IPS-18c (cell line): ENCODE results near the gene CNKSR1.

Source experiments
- H3K4me3 ChIP-seq: 2 replicates; pipeline ENCODE4 v1.7.0; 2013; ENCODE audit warnings: low read depth, mild to moderate bottlenecking, low read length, moderate library complexity; ENCODE audit not compliant: insufficient read depth
- H3K9me3 ChIP-seq: one replicate; pipeline ENCODE4 v1.6.1; 2013; ENCODE audit warnings: mild to moderate bottlenecking, low read length, moderate library complexity; ENCODE audit not compliant: control insufficient read depth, insufficient read depth

CNKSR1 gene

DNA sequence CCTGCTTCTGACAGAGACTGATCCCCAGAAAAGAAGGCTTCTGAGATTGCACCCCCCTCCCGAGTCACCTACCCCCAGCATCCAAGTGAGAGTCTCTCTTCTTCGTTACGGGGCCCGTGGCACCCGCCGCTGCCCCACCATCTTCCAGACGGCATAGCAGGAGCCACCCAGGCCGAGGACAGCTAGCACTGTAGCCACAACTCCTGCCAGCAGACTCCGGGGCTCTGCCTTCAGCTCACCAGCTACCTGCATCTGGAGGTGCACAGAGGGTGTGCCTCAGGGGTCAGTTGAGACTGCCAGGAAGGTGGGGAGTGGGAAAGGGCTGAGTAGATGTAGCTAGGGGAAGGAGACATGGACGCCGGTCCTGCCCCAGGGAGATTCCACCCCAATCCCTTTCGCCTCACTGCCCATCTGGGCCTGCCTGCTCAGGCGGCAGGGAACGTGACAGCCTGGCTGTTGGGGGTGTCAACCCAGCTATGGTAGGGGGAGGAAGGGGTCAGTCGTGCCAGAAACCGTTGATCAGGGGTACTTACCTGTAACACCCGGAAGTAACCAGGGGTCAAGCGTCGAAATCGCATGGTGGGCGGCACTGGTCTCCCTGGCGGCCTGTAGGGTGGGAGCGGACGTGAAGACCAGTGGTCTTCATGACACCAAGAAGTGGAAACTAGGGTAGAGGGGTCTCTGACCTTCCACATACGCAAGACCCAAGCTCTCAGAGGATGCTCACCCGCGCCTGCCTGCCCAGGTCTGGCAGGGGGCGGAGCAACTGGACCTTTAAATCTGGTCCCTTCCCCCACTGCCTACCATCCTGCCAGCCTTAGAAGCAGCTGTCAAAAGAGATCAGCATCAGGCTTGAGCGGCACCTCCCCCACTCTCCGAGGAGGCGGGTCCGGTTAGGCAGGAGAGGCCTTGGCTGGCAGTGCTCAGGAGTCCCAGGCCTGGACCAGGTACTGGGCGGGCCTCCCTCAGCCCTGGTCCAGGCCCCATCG, 5.9 kb upstream of the CNKSR1 start, which contains the start of gene ZNF593OS:
ZNF593OS (minus strand) TSS at position 749 of the 989 bp plus-strand sequence; CDS start at position 578, 171 bp downstream.
- H3K9me3 ChIP-seq = no peaks in the 10 kb centered on the region
- H3K4me3 ChIP-seq = peak within 1 kb of the TSS; percentile 90; the same call in 1 of the 2 replicates

DNA sequence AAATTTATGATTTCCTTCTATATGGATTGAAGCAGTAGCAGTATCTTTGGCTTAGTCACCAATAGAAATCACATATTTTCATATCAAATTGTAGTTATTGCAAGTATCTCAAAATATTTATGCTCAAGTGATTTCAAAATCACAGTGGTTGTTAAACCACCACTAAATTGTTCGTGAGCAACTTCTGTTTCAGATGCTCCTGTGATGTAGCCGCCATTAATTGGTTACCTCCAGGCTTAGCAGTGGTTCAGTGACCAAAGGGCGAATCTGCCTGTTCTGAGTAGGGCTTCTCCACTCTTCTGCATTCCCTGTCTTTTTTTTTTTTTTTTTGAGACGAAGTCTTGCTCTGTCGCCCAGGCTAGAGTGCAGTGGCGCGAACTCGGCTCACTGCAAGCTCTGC, 1.9 kb upstream of the CNKSR1 start:
- no peaks in the 10 kb centered on the region for H3K9me3 ChIP-seq
- no peak overlapping the region for H3K4me3 ChIP-seq

DNA sequence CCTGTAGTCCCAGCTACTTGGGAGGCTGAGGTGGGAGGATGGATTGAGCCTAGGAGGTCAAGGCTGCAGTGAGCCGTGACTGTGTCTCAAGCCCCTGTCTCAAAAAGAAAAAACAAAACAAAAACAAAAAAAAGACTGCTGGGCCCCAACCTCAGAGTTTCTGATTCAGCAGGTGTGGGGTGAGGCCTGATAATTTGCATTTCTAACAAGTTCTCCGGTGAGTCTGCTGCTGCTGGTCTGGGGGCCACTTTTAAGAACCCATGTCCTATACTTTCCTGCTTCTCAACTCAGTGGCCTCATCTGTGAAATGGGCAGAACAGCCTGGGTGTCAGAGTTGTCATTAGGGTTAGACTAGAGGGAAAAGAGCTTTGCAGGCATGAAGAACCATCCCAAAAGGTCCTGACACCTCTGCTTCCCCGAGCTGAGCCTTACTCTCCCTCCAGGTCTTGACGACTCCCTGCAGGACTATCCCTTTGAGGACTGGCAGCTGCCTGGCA, 2.8 kb downstream of the CNKSR1 start:
- Histone ChIP-seq H3K4me3 (no peak overlapping the region), H3K9me3 (no peaks in the 10 kb centered on the region)

DNA sequence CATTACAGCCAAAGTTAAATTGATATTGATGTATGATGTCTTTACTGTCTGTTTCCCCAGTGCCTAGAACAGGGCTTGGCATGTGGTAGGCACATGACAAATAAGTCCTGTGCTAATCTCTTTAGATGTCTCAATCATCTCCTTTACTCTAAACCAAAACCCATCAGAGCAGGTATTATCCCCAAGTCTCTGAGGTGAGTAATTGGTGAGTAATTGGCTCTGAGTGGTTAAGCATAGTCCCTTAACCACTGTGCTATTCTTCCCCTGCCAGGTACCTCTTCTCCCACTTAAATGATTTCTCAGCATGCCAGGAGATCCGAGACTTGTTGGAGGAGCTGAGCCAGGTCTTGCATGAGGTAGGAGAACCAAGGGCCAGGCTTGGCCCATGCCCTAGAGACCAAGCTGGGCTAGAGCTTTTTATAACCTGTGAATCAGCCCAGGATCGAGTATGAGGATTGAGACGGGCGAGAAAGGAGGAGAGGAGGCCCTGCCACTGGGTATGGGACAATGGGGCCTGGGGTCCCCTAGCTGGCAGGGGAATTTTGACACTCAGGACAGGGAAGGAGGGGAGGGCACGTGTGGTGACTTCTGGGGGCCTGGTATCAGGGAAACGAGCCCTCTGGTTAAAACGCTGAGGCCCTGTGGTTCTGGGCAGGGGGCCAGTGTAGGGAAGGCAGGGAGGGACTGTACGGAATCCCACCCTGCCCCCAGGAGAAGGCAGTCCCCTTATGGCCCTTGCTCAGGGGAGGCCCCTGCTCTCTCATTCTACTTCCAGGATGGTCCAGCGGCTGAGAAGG, 4.5 kb downstream of the CNKSR1 start:
- Histone ChIP-seq H3K4me3 (no peak overlapping the region), H3K9me3 (no peaks in the 10 kb centered on the region)

DNA sequence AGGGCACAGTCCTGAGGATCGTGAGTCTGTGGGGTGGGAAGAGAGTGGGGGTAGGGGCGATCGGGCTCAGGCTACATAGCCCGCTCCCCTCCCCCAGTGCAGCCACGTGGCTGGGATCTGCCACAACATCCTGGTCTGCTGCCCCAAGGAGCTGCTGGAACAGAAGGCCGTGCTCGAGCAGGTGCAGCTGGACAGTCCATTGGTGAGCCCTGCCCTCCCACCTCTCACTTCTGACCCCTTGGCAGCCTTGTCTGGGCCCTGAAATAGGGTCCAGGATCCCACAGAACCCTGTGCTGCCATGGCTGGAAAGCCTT, 5.0 kb downstream of the CNKSR1 start:
- Histone ChIP-seq H3K4me3 (no peak overlapping the region), H3K9me3 (no peaks in the 10 kb centered on the region)

DNA sequence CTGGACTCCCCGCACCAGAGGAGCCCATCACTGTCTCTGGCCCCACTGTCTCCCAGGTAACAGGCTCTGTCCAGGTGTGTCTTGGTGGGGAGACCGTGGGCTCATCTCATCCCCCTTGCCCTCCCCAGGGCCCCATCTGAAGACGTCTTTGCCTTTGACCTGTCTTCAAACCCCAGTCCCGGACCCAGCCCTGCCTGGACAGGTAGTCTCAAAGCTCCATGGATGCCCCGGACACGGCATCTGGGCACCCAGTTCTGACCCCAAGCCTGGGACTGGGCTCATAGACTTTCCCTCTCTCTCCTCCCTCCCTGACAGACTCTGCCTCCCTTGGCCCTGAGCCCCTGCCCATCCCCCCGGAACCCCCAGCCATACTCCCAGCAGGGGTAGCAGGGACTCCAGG, 6.8 kb downstream of the CNKSR1 start:
- Histone ChIP-seq H3K9me3 (no peaks in the 10 kb centered on the region), H3K4me3 (no peak overlapping the region)

DNA sequence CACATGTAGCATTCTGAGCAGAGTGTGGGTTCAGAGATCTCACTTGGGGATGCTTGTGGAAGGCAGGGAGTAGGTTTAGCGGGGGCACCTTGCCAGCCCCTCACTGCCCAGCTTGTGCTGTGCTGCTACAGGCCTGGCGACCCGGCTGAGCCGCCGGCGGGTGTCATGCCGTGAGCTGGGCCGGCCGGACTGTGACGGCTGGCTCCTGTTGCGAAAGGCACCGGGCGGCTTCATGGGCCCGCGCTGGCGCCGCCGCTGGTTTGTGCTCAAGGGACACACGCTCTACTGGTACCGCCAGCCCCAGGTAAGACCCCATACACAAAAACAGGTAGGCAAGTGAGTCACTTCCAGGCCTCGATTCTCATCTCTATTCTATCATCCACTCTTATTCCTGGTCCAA, 7.6 kb downstream of the CNKSR1 start:
- Histone ChIP-seq H3K9me3 (no peaks in the 10 kb centered on the region), H3K4me3 (no peak overlapping the region)

DNA sequence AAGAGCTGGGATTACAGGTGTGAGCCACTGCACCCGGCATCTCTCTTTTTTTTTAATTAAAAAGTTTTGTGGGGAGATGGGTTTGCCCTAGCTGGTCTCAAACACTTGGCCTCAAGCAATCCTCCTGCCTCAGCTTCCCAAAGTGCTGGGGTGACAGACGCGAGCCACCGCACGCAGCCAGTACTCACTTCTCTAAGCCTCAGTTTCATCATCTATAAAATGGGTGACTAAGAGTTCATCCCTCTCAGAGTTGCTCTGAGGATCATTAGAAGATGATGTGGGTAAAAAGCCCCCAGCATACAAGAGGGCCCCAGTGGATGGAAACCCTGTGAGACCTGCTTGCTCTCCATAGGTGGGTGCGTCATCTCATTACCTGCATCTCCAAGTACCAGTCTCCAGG, 10.6 kb downstream of the CNKSR1 start:
- H3K9me3 ChIP-seq = no peaks in the 10 kb centered on the region

DNA sequence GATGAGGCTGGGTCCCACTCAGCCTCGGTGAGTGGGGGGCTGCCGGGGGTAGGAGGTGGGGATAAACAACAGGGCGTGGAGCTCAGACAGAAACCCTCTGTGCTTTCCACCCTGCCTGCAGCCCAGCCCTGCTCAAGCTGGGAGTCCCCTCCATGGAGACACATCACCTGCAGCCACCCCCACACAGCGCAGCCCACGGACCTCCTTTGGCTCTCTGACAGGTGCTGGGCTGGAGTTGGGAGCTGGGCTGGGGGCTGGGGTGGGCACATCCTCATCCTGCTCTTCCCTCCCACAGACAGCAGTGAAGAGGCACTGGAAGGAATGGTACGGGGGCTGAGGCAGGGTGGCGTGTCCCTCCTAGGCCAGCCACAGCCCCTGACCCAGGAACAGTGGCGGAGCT, 11.2 kb downstream of the CNKSR1 start:
- Histone ChIP-seq H3K9me3 (no peaks in the 10 kb centered on the region), H3K4me3 (no peak overlapping the region)

More for the DNA sequence above, 10.6 kb downstream of the CNKSR1 start:
- no peak overlapping the region for H3K4me3 ChIP-seq

DNA sequence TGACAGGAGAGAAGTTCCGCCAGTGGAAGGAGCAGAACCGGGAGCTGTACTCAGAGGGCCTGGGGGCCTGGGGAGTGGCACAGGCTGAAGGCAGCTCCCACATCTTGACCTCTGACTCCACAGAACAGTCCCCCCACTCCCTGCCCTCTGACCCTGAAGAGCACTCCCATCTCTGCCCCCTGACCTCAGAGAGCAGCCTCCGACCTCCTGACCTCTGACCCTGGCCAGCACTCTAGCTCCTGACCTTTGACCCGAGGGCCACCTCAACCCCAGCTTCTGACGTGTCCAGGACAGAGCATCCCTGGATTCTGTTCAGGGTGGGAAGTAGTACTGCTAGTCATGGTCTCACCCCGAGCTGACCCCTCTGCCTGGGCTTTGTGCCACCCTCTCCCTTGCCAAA, 12.0 kb downstream of the CNKSR1 start:
- H3K4me3 ChIP-seq = no peak overlapping the region
- H3K9me3 ChIP-seq = no peaks in the 10 kb centered on the region

DNA sequence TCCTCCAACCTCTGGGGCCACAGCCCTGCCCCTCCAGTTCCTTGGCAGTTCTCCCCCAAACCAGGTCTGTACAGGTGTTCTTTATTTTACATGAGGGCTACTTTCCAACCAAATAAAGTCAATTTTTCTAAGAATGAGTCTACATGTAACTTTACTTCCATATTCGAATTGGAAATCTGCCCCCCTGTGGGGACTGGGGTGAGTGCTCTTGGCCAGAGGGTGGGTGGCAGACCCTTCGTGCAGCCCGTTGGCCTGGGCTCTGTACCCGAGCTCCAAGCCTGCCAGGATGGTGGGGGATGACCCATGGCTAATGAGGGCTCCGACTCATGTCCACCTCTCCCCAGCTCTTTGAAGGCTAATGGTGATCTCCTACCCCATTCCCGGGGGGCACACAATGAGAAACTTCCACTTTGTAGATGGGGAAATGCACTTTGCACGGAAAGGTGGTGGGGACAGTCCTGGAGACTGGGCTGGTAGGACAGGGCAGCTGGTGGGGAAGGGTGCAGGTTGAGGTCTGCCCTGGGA, 12.5 kb downstream of the CNKSR1 start:
- no peak overlapping the region for H3K4me3 ChIP-seq

DNA sequence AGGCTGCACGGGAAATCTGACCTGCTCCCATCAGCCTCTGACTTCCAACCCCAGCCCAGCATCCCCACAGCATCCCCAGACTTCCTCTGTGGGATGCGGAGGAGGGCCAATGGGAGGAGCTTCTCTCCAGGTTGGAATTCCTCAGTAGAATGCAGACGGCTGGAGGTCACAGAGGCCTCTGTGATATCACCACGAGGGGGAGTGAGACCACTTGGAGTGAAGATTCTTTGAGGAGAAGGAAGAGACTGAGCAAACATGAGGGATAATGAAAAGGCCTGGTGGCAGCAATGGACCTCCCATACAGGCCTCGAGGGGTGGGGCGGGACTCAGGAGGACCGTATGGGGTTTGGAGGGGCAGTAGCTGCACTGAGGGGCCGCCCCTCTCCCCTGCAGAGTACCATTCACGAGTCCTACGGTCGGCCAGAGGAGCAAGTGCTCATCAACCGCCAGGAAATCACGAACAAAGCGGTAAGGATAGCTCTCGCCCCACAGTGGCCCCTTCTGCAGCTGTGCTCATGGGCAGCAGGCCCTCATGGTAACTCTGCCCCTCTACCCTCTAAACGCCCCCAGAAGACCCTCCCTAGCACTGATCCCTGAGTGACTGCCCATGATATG, 13.2 kb downstream of the CNKSR1 start, which contains the start of gene CATSPER4:
CATSPER4 (plus strand) TSS at position 230 of the 615 bp plus-strand sequence; CDS start at position 256, 26 bp downstream.
- H3K9me3 ChIP-seq = no peaks in the 10 kb centered on the region
- H3K4me3 ChIP-seq = peak within 1 kb of the TSS; percentile 11; the same call in 1 of the 2 replicates

More for the DNA sequence above, 12.5 kb downstream of the CNKSR1 start:
- H3K9me3 ChIP-seq = no peaks in the 10 kb centered on the region

DNA sequence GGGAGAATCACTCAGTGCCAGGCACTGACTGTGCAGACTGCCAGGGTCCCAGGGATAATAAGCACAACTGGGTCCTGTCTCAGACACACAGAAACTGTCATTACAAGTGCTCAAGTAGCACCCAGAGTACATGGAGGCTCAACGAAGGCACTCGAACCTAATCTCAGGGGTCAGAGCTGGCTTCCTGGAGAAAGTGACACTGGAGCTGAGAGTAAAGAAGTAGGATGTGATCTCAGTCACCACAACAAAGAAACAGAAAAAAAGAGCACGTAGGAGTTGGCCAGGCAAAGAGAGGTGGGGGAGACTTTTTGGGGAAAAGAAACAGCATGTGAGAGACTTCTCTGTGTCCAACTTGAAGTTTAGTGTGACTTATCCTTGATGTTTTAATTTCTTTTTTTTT, 14.4 kb downstream of the CNKSR1 start:
- no peak overlapping the region for H3K4me3 ChIP-seq
- H3K9me3 ChIP-seq = no peaks in the 10 kb centered on the region

DNA sequence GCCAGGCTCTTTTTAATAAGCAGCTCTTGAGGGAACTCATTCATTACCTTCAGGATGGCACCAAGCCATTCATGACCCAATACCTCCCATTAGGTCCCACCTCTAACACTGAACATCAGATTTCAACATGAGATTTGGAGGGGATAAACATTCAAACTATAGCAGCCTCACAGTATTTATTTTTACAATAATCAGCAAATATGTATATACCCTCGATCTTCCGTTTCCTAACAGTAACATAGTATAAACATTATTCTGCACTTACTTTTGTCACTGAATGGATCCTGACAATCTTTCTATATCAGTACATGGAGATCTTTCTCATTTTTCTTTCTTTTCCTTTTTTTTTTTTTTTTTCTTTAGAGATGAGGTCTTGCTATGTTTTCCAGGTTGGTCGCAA, 18.5 kb downstream of the CNKSR1 start:
- Histone ChIP-seq H3K4me3 (no peak overlapping the region), H3K9me3 (no peaks in the 10 kb centered on the region)

DNA sequence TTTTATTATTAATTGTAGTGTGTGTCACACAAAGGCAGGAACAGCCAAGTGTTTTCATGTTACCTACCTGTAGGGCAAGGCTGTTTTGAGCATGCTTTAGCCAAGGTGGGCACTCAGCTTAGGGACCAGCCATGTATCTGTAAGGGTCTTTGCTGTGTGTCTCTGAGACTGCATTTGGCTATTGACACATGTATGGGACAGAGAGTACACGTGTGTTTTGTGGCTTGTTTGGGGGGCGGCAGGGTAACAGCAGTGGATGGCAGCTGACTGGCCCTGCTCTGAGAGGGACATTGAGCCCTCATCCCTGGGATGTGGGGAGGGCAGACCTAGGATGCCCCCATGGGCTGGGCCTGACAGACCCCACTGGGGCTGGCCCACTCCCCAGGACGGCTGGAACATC, 20.0 kb downstream of the CNKSR1 start:
- Histone ChIP-seq H3K4me3 (no peak overlapping the region), H3K9me3 (no peaks in the 10 kb centered on the region)

DNA sequence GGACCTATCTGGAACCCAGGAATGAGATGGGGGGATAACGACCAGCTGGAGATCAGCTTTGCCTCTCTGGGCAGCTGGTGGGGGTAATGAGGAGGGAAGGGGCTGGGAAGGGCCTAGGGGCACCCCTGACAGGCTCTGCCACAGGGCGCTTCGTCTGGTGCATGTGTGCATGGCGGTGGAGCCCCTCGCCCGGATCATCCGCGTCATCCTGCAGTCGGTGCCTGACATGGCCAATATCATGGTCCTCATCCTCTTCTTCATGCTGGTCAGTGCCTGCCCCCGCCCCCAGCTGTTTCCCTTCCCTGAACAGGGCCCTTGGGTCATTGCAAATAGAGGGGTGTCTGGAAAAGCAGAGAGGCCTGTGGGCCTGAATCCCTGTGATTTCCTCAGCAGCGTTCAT, 20.5 kb downstream of the CNKSR1 start:
- H3K9me3 ChIP-seq = no peaks in the 10 kb centered on the region
- no peak overlapping the region for H3K4me3 ChIP-seq

DNA sequence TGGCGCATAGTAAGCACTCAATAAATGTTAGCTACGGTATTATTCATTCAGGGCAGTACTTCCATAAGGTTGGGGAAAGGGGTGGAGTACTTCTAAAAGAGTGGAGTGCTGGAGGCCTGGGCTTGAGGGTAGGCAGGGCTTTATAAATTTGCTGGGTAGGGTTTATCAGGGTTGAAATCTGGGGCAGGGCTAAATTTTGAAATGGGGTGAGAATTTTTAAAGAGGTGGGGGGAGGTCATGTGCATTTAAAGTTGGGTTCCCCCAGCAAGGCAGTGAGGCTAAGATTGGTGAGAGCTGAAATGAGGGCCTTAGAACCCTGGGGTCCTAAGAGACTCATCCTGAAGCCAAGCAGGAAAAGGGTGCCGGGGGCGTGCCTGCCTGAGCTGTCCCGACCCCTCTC, 23.1 kb downstream of the CNKSR1 start:
- Histone ChIP-seq H3K4me3 (no peak overlapping the region), H3K9me3 (no peaks in the 10 kb centered on the region)
